ENCODE data around the gene CLEC6A.
"Not testable (repeated sequence)": the region's sequence is repeated elsewhere in the genome, so short reads cannot be mapped to it uniquely, and the experiment has no call there.

DNA sequence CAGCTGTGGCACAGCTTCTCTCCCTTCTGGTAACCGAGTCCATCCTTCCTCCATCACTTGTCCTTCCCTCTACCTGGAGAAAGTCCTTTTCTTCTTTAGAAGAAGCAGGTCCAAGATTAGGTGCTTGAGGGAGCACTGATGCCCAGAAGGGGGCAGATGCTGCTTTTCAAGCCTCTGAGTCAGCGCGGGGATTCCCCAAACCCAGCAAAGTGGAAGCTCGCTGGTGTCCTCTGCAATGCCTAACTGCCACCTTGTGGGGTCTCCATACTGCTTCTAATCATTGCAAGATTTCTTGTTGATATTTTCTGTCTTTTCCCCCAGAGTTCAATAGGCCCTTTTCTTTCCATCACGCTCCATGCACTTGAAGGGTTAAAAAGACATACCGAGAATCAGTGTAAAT is 36.2 kb upstream of the CLEC6A start:
- not testable (repeated sequence) for TF ChIP-seq CTCF (conservative IDR thresholded peaks at IDR 0.05); EZH2 (IDR thresholded peaks at IDR 0.05; ENCODE audit: low read depth)

All from PC-9 (cell line).